H9 (cell line): ENCODE results near the gene TRERF1. TPM values are rescaled to one million over a fixed set of nuclear protein-coding genes. Genes with fewer than 3 reads are reported as not detected.

Experiments
- DNase-seq: peaks from one replicate; pipeline ENCODE4 v3.0.0-alpha.2; 2017
- H2AFZ ChIP-seq: one replicate; pipeline ENCODE4 v1.6.1; 2013; ENCODE audit warnings: mild to moderate bottlenecking, low read length, control low read depth, moderate library complexity
- H2AK5ac ChIP-seq: 2 replicates; pipeline ENCODE4 v1.6.1; 2013; ENCODE audit warnings: low read length, control low read depth, mixed read lengths; ENCODE audit not compliant: insufficient read length
- H2BK120ac ChIP-seq: one replicate; pipeline ENCODE4 v1.6.1; 2013; ENCODE audit warnings: low read depth, mild to moderate bottlenecking, low read length, control low read depth, inconsistent platforms; ENCODE audit not compliant: poor library complexity, severe bottlenecking
- H2BK12ac ChIP-seq: 2 replicates; pipeline ENCODE4 v1.6.1; 2013; ENCODE audit warnings: low read length, control low read depth, mixed read lengths, low read depth; ENCODE audit not compliant: insufficient read length
- H2BK15ac ChIP-seq: 2 replicates; pipeline ENCODE4 v1.6.1; 2013; ENCODE audit warnings: low read depth, low read length, control low read depth
- H2BK20ac ChIP-seq: one replicate; pipeline ENCODE4 v1.6.1; 2013; ENCODE audit warnings: low read depth, mild to moderate bottlenecking, low read length, control low read depth, inconsistent platforms; ENCODE audit not compliant: poor library complexity, severe bottlenecking
- H2BK5ac ChIP-seq: 2 replicates; pipeline ENCODE4 v1.6.1; 2013; ENCODE audit warnings: low read length, control low read depth, mixed read lengths; ENCODE audit not compliant: insufficient read length
- H3K14ac ChIP-seq: 2 replicates; pipeline ENCODE4 v1.6.1; 2013; ENCODE audit warnings: low read length, control low read depth; ENCODE audit not compliant: insufficient read depth
- H3K18ac ChIP-seq: 2 replicates; pipeline ENCODE4 v1.6.1; 2013; ENCODE audit warnings: low read depth, mild to moderate bottlenecking, mixed read lengths, low read length, control low read depth; ENCODE audit not compliant: insufficient read length
- H3K23ac ChIP-seq: 2 replicates; pipeline ENCODE4 v1.6.1; 2013; ENCODE audit warnings: low read length, control low read depth, mixed read lengths, low read depth; ENCODE audit not compliant: insufficient read length
- H3K23me2 ChIP-seq: 2 replicates; pipeline ENCODE4 v1.6.1; 2013; ENCODE audit warnings: low read depth, mild to moderate bottlenecking, mixed read lengths, low read length, control low read depth; ENCODE audit not compliant: insufficient read length, poor library complexity, severe bottlenecking
- H3K27ac ChIP-seq: 2 replicates; pipeline ENCODE4 v1.5.1; 2013; ENCODE audit warnings: low read length, control low read depth, mixed read lengths, low read depth; ENCODE audit not compliant: insufficient read length
- H3K27me3 ChIP-seq: 2 replicates; pipeline ENCODE4 v1.6.1; 2013; ENCODE audit warnings: low read length, control low read depth, inconsistent platforms; ENCODE audit not compliant: insufficient read depth
- H3K4ac ChIP-seq: 2 replicates; pipeline ENCODE4 v1.6.1; 2013; ENCODE audit warnings: low read depth, mild to moderate bottlenecking, control low read depth, inconsistent platforms, low read length, moderate library complexity
- H3K4me1 ChIP-seq: 2 replicates; pipeline ENCODE4 v1.6.1; 2013; ENCODE audit warnings: low read length, control low read depth, inconsistent platforms; ENCODE audit not compliant: insufficient read depth
- H3K4me2 ChIP-seq: 2 replicates; pipeline ENCODE4 v1.6.1; 2013; ENCODE audit warnings: low read length, control low read depth, mixed read lengths; ENCODE audit not compliant: insufficient read length, insufficient read depth
- H3K56ac ChIP-seq: 2 replicates; pipeline ENCODE4 v1.6.1; 2013; ENCODE audit warnings: low read depth, mild to moderate bottlenecking, mixed read lengths, low read length, control low read depth; ENCODE audit not compliant: insufficient read length
- H3K79me1 ChIP-seq: 2 replicates; pipeline ENCODE4 v1.6.1; 2013; ENCODE audit warnings: low read depth, mild to moderate bottlenecking, moderate library complexity, low read length, control low read depth, inconsistent platforms; ENCODE audit not compliant: insufficient read depth, poor library complexity, severe bottlenecking
- H3K79me2 ChIP-seq: 2 replicates; pipeline ENCODE4 v1.6.1; 2013; ENCODE audit warnings: low read length, control low read depth, inconsistent platforms; ENCODE audit not compliant: insufficient read depth
- H3K9ac ChIP-seq: 2 replicates; pipeline ENCODE4 v1.6.1; 2013; ENCODE audit warnings: low read length, control low read depth, mixed read lengths; ENCODE audit not compliant: insufficient read length; ENCODE audit errors: extremely low read depth
- H3K9me3 ChIP-seq: one replicate; pipeline ENCODE4 v1.6.1; 2013; ENCODE audit warnings: low read depth, low read length, inconsistent platforms; ENCODE audit not compliant: control insufficient read depth
- H3T11ph ChIP-seq: one replicate; pipeline ENCODE4 v1.6.1; 2013; ENCODE audit warnings: mild to moderate bottlenecking, low read length, control low read depth, inconsistent platforms
- H4K20me1 ChIP-seq: one replicate; pipeline ENCODE4 v1.6.1; 2013; ENCODE audit not compliant: control insufficient read depth, insufficient read length, insufficient read depth
- H4K5ac ChIP-seq: 2 replicates; pipeline ENCODE4 v1.6.1; 2013; ENCODE audit warnings: low read depth, mild to moderate bottlenecking, mixed read lengths, low read length, control low read depth; ENCODE audit not compliant: insufficient read length
- H4K8ac ChIP-seq: replicated peaks from 2 replicates; pipeline ENCODE4 v1.6.1; 2013; ENCODE audit warnings: low read length, control low read depth, mixed read lengths, low read depth; ENCODE audit not compliant: insufficient read length
- H4K91ac ChIP-seq: 2 replicates; pipeline ENCODE4 v1.6.1; 2013; ENCODE audit warnings: low read depth, mild to moderate bottlenecking, moderate library complexity, mixed read lengths, low read length, control low read depth; ENCODE audit not compliant: insufficient read length
- H3K27ac Mint-ChIP-seq, 3 experiments: 2 replicates in 2 of 3; 3 replicates in 1 of 3; pipeline ENCODE4 v1.8.0; 2020 to 2021; ENCODE audit warnings: mixed read lengths in 3 of 3, mild to moderate bottlenecking in 1 of 3, moderate library complexity in 1 of 3
- H3K27me3 Mint-ChIP-seq: 2 replicates; pipeline ENCODE4 v1.8.0; 2021; ENCODE audit warnings: low read depth, mild to moderate bottlenecking, moderate library complexity, mixed read lengths
- H3K36me3 Mint-ChIP-seq, 3 experiments: 2 replicates in 2 of 3; 3 replicates in 1 of 3; pipeline ENCODE4 v1.8.0; 2020 to 2021; ENCODE audit warnings: low read depth in 3 of 3, mixed read lengths in 3 of 3; ENCODE audit not compliant: insufficient read depth in 1 of 3
- H3K4me1 Mint-ChIP-seq, 2 experiments: 2 replicates each; pipeline ENCODE4 v1.8.0; 2020; ENCODE audit warnings: mixed read lengths in 2 of 2
- H3K4me3 Mint-ChIP-seq, 2 experiments: 2 replicates in 1 of 2; 3 replicates in 1 of 2; pipeline ENCODE4 v1.8.0; 2020 to 2021; ENCODE audit warnings: mild to moderate bottlenecking in 2 of 2, mixed read lengths in 2 of 2, moderate library complexity in 1 of 2
- H3K9me3 Mint-ChIP-seq, 2 experiments: 2 replicates in 1 of 2; 3 replicates in 1 of 2; pipeline ENCODE4 v1.8.0; 2020; ENCODE audit warnings: mild to moderate bottlenecking in 2 of 2, mixed read lengths in 2 of 2, moderate library complexity in 1 of 2
- CTCF ChIP-seq: fragments of 200-600 bp; sonication (generic); conservative IDR thresholded peaks from 3 replicates; pipeline ENCODE4 v1.8.0; 2021; ENCODE audit warnings: antibody characterized with exemption, mild to moderate bottlenecking
- WGBS: extraction: QIAGEN DNeasy Blood & Tissue Kit; methylation state at CpG from one replicate; pipeline ENCODE4 v1.1.7; 2013; ENCODE audit warnings: missing lambda C conversion rate, low lambda C conversion rate, mixed read lengths; ENCODE audit not compliant: insufficient read length; ENCODE audit errors: extremely low coverage; 5-methylcytosine and 5-hydroxymethylcytosine counted together
- total RNA-seq: library from RNA; stranded (reverse); gene quantifications from 2 replicates; pipeline ENCODE4 v1.2.1, GENCODE V29; 2021

Gene TRERF1
- total RNA-seq, 1 experiment from 2014 or later, result 19.7 TPM

- Histone ChIP-seq H3K23ac (no peak overlapping the region), H3K4me1 (peaks cover 12% of the 10 kb centered on the region), H3K56ac (no peak overlapping the region), H3K27me3 (no peaks in the 10 kb centered on the region), H4K91ac (no peak overlapping the region), H3T11ph (no peak overlapping the region), H4K20me1 (no peaks in the 10 kb centered on the region), H4K5ac (no peak overlapping the region), H2AK5ac (no peak overlapping the region), H2BK12ac (no peak overlapping the region), H4K8ac (no peak overlapping the region), H3K9ac (no peak overlapping the region), H3K79me1 (peaks cover 14% of the 10 kb centered on the region), H2BK20ac (no peak overlapping the region), H3K4me2 (no peak overlapping the region), H3K23me2 (no peaks in the 10 kb centered on the region), H3K9me3 (no peaks in the 10 kb centered on the region), H2BK5ac (no peak overlapping the region), H3K4ac (no peak overlapping the region), H2AFZ (no peak overlapping the region), H3K27ac (no peak overlapping the region), H2BK120ac (no peak overlapping the region), H3K18ac (no peak overlapping the region), H3K14ac (no peak overlapping the region), H3K79me2 (peaks cover 5% of the 10 kb centered on the region; the same call in 1 of the 2 replicates), H2BK15ac (no peak overlapping the region)
- no peak overlapping the region for H3K4me3 Mint-ChIP-seq
- H3K36me3 Mint-ChIP-seq, result peaks cover 0 to 4% (median 0%) of the 10 kb centered on the region in 3 experiments; a peak in 1 of 7 replicates
- H3K27me3 Mint-ChIP-seq, result no peaks in the 10 kb centered on the region
- WGBS, result 100% methylated on average over 2 of the region's 8 CpGs
- H3K4me1 Mint-ChIP-seq, result peaks cover 47 to 57% of the 10 kb centered on the region in 2 experiments
- DNase-seq, result no peak
- H3K9me3 Mint-ChIP-seq, result no peaks in the 10 kb centered on the region
- peak overlapping the region; percentile 3 to 13 (median 3); a peak in 1 of 7 replicates for H3K27ac Mint-ChIP-seq
- TF ChIP-seq CTCF, result no peak
Observed at GRCh38 chr6:42407379-42407778, 44.3 kb downstream of the TRERF1 start.
